HuH-7.5 (cell line): Measurements from ENCODE around the gene RPTOR.
"Not testable (repeated sequence)": the region's sequence is repeated elsewhere in the genome, so short reads cannot be mapped to it uniquely, and the experiment has no call there.

Experiments
- DNase-seq: peaks from one replicate; pipeline ENCODE4 v3.0.0; 2011; ENCODE audit warnings: low spot score

RPTOR gene

GRCh38 chr17:80546267-80546666, 1.6 kb downstream of the RPTOR start:
- DNase-seq: no peak

- no peak for DNase-seq
Observed at GRCh38 chr17:80552523-80552922, 7.9 kb downstream of the RPTOR start.

GRCh38 chr17:80555266-80555665, 10.6 kb downstream of the RPTOR start:
- no peak for DNase-seq

- DNase-seq: no peak
Observed at GRCh38 chr17:80558046-80558445, 13.4 kb downstream of the RPTOR start.

GRCh38 chr17:80559825-80560251, 15.2 kb downstream of the RPTOR start:
- no peak for DNase-seq

GRCh38 chr17:80561541-80562114, 17.0 kb downstream of the RPTOR start:
- DNase-seq: no peak

- DNase-seq: no peak
Observed at GRCh38 chr17:80564545-80564944, 19.9 kb downstream of the RPTOR start.

GRCh38 chr17:80565343-80566053, 20.9 kb downstream of the RPTOR start:
- no peak for DNase-seq

GRCh38 chr17:80566054-80566400, 21.4 kb downstream of the RPTOR start:
- DNase-seq: no peak

- DNase-seq: no peak
Observed at GRCh38 chr17:80568246-80568645, 23.6 kb downstream of the RPTOR start.

- DNase-seq: no peak
Observed at GRCh38 chr17:80569924-80570323, 25.3 kb downstream of the RPTOR start.

- no peak for DNase-seq
Observed at GRCh38 chr17:80573701-80574100, 29.1 kb downstream of the RPTOR start.

GRCh38 chr17:80574496-80574895, 29.9 kb downstream of the RPTOR start:
- DNase-seq: no peak

- peak; percentile 84 for DNase-seq
Observed at GRCh38 chr17:80575057-80575875, 30.6 kb downstream of the RPTOR start.

GRCh38 chr17:80577876-80578570, 33.4 kb downstream of the RPTOR start:
- no peak for DNase-seq

GRCh38 chr17:80578668-80579388, 34.2 kb downstream of the RPTOR start:
- not testable (repeated sequence) for DNase-seq

GRCh38 chr17:80582165-80582564, 37.5 kb downstream of the RPTOR start:
- DNase-seq: no peak

- no peak for DNase-seq
Observed at GRCh38 chr17:80584176-80584905, 39.7 kb downstream of the RPTOR start.

GRCh38 chr17:80585890-80586845, 41.5 kb downstream of the RPTOR start:
- DNase-seq: no peak

- no peak for DNase-seq
Observed at GRCh38 chr17:80586846-80587228, 42.2 kb downstream of the RPTOR start.
